HAP-1 (cell line): ENCODE results near the gene POR.
"Not testable (repeated sequence)": the region's sequence is repeated elsewhere in the genome, so short reads cannot be mapped to it uniquely, and the experiment has no call there.

Experiments used
- DNase-seq, 2 experiments: peaks; one replicate each; pipeline ENCODE4 v3.0.0-alpha.2; 2016 to 2020; ENCODE audit warnings: low spot score in 2 of 2
- H3K27me3 ChIP-seq: fragments of 250-450 bp; sonication (Bioruptor Pico); 2 replicates; pipeline ENCODE4 v1.5.1; 2020; ENCODE audit warnings: low read depth, mild to moderate bottlenecking, moderate library complexity
- H3K36me3 ChIP-seq: fragments of 250-450 bp; sonication (Bioruptor Pico); replicated peaks from 2 replicates; pipeline ENCODE4 v1.5.1; 2020; ENCODE audit warnings: mild to moderate bottlenecking
- H3K4me1 ChIP-seq: fragments of 250-450 bp; sonication (Bioruptor Pico); 2 replicates; pipeline ENCODE4 v1.5.1; 2020; ENCODE audit warnings: mild to moderate bottlenecking
- H3K4me3 ChIP-seq: fragments of 250-450 bp; sonication (Bioruptor Pico); 2 replicates; pipeline ENCODE4 v1.5.1; 2020; ENCODE audit warnings: mild to moderate bottlenecking, moderate library complexity
- H3K9me3 ChIP-seq: fragments of 250-450 bp; sonication (Bioruptor Pico); 2 replicates; pipeline ENCODE4 v1.5.1; 2020; ENCODE audit warnings: mild to moderate bottlenecking, moderate library complexity
- in situ Hi-C: fragments of 300-500 bp; cut with MboI; formaldehyde crosslinking; loops from 3 replicates; pipeline ENCODE4 v1.14.3; 2020; ENCODE audit warnings: low sequenced_read_pairs, inconsistent platforms, mixed read lengths

The POR gene

GRCh38 chr7:76022026-76022780, 107.2 kb downstream of the POR start:
- in situ Hi-C loops, result loop anchor here (10.0 kb wide), 1 partner anchor 157 kb away; no protein-coding TSS in a partner anchor

GRCh38 chr7:76023002-76023401, 108.0 kb downstream of the POR start:
- DNase-seq, result no peak
- in situ Hi-C loops, result loop anchor here (10.0 kb wide), 1 partner anchor 158 kb away; no protein-coding TSS in a partner anchor
- Histone ChIP-seq H3K9me3 (no peaks in the 10 kb centered on the region), H3K4me1 (no peaks in the 10 kb centered on the region), H3K27me3 (no peaks in the 10 kb centered on the region), H3K4me3 (no peak overlapping the region), H3K36me3 (peaks cover 21% of the 10 kb centered on the region)

More at GRCh38 chr7:76022026-76022780, 107.2 kb downstream of the POR start:
- no peak for DNase-seq
- no peaks in the 10 kb centered on the region for H3K27me3 ChIP-seq
- no peaks in the 10 kb centered on the region for H3K9me3 ChIP-seq
- no peak overlapping the region for H3K4me3 ChIP-seq
- peaks cover 21% of the 10 kb centered on the region for H3K36me3 ChIP-seq
- H3K4me1 ChIP-seq, result no peaks in the 10 kb centered on the region

GRCh38 chr7:76029682-76030081, 114.7 kb downstream of the POR start:
- not testable (repeated sequence) for H3K27me3 ChIP-seq, H3K36me3 ChIP-seq, H3K9me3 ChIP-seq, H3K4me1 ChIP-seq, H3K4me3 ChIP-seq, DNase-seq
- in situ Hi-C loops, result loop anchor here (10.0 kb wide), 1 partner anchor 165 kb away; no protein-coding TSS in a partner anchor

GRCh38 chr7:76031964-76032363, 117.0 kb downstream of the POR start:
- Histone ChIP-seq H3K4me3 (no peak overlapping the region), H3K36me3 (peaks cover 8% of the 10 kb centered on the region; the same call in 1 of the 2 replicates), H3K9me3 (no peaks in the 10 kb centered on the region), H3K4me1 (no peaks in the 10 kb centered on the region), H3K27me3 (no peaks in the 10 kb centered on the region)
- in situ Hi-C loops, result no loop called here
- DNase-seq, result no peak
